ENCODE measurements around the gene FAM43B.

FAM43B gene

GRCh38 chr1:20530901-20531300, 21.5 kb upstream of the FAM43B start:
- ChIA-PET CTCF (no interaction called here), POLR2A (no interaction called here)
- no peak for DNase-seq (ENCODE audit: extremely low spot score)
- TF ChIP-seq CTCF (IDR thresholded peaks at IDR 0.05; ENCODE audit: control extremely low read depth, extremely low read depth, low read depth, missing control alignments), result no peak

GRCh38 chr1:20533635-20534034, 18.7 kb upstream of the FAM43B start:
- TF ChIP-seq CTCF (IDR thresholded peaks at IDR 0.05; ENCODE audit: control extremely low read depth, extremely low read depth, low read depth, missing control alignments), result no peak
- ChIA-PET POLR2A (no interaction called here), CTCF (interaction anchor here (0.6 to 1.5 kb wide), 3 partner anchors 11 to 99 kb away, joined by 3 to 5 read pairs (median 3); no protein-coding TSS in a partner anchor)
- DNase-seq (ENCODE audit: extremely low spot score), result no peak

GRCh38 chr1:20534659-20535417, 17.5 kb upstream of the FAM43B start:
- ChIA-PET POLR2A (no interaction called here), CTCF (interaction anchor here (0.8 to 1.5 kb wide), 3 partner anchors 8 to 36 kb away, joined by 3 to 5 read pairs (median 3); no protein-coding TSS in a partner anchor)
- no peak for DNase-seq (ENCODE audit: extremely low spot score)
- TF ChIP-seq CTCF (IDR thresholded peaks at IDR 0.05; ENCODE audit: control extremely low read depth, extremely low read depth, low read depth, missing control alignments), result no peak

GRCh38 chr1:20538227-20538626, 14.1 kb upstream of the FAM43B start:
- CTCF ChIA-PET, result interaction anchor here (0.9 to 1.9 kb wide), 2 partner anchors 16 to 95 kb away, joined by 3 to 6 read pairs; partner anchors contain the start of gene PINK1
- TF ChIP-seq CTCF (IDR thresholded peaks at IDR 0.05; ENCODE audit: control extremely low read depth, extremely low read depth, low read depth, missing control alignments), result no peak
- no peak for DNase-seq (ENCODE audit: extremely low spot score)
- POLR2A ChIA-PET, result no interaction called here

- ChIA-PET CTCF (interaction anchor here (1.4 to 1.9 kb wide), 4 partner anchors 14 to 94 kb away, joined by 4 to 8 read pairs (median 6); partner anchors contain the start of gene PINK1), POLR2A (no interaction called here)
- no peak for DNase-seq (ENCODE audit: extremely low spot score)
- no peak for TF ChIP-seq CTCF (IDR thresholded peaks at IDR 0.05; ENCODE audit: control extremely low read depth, extremely low read depth, low read depth, missing control alignments)
Observed at GRCh38 chr1:20538760-20539551, 13.4 kb upstream of the FAM43B start.

- DNase-seq (ENCODE audit: extremely low spot score), result no peak
- ChIA-PET POLR2A (no interaction called here), CTCF (interaction anchor here (1.4 to 1.8 kb wide), 3 partner anchors 15 to 93 kb away, joined by 4 to 8 read pairs (median 5); partner anchors contain the start of gene PINK1)
- TF ChIP-seq CTCF (IDR thresholded peaks at IDR 0.05; ENCODE audit: control extremely low read depth, extremely low read depth, low read depth, missing control alignments), result no peak
Observed at GRCh38 chr1:20540281-20540680, 12.1 kb upstream of the FAM43B start.
